Liver (tissue), 9 donors: Measurements from ENCODE around the gene SIGLEC10. TPM values are rescaled to one million over a fixed set of nuclear protein-coding genes. Genes with fewer than 3 reads are reported as not detected.

ENCODE experiments used
- DNase-seq: peaks from one replicate; pipeline ENCODE4 v3.0.0-alpha.2; 2017; ENCODE audit warnings: low spot score
- H3K27ac ChIP-seq, 2 donors: one replicate each; pipeline ENCODE4 v1.7.0; 2013; ENCODE audit warnings: inconsistent platforms in 2 of 2, low read length in 2 of 2, control low read depth in 1 of 2, low read depth in 1 of 2, mild to moderate bottlenecking in 1 of 2
- H3K27me3 ChIP-seq, 4 donors: one replicate each; pipeline versions ENCODE4 v1.6.1 to v1.7.0; 2013; ENCODE audit warnings: low read length in 3 of 4, inconsistent platforms in 1 of 4, mild to moderate bottlenecking in 1 of 4, moderate library complexity in 1 of 4; ENCODE audit not compliant: control insufficient read depth in 4 of 4, insufficient read depth in 4 of 4
- H3K36me3 ChIP-seq, 4 donors: one replicate each; pipeline versions ENCODE4 v1.6.1 to v1.7.0; 2013; ENCODE audit warnings: low read length in 3 of 4, mild to moderate bottlenecking in 3 of 4, low read depth in 1 of 4, moderate library complexity in 1 of 4; ENCODE audit not compliant: control insufficient read depth in 4 of 4, insufficient read depth in 3 of 4
- H3K4me1 ChIP-seq, 4 donors: one replicate each; pipeline versions ENCODE4 v1.6.1 to v1.7.0; 2013; ENCODE audit warnings: low read length in 3 of 4, mild to moderate bottlenecking in 3 of 4, moderate library complexity in 1 of 4; ENCODE audit not compliant: control insufficient read depth in 4 of 4, insufficient read depth in 4 of 4
- H3K4me3 ChIP-seq, 3 donors: one replicate each; pipeline versions ENCODE4 v1.6.1 to v1.7.0; 2013; ENCODE audit warnings: low read length in 3 of 3, control low read depth in 1 of 3, low read depth in 1 of 3, mild to moderate bottlenecking in 1 of 3
- H3K9ac ChIP-seq, 2 donors: one replicate each; pipeline ENCODE4 v1.7.0; 2013; ENCODE audit warnings: low read length in 2 of 2, mild to moderate bottlenecking in 2 of 2, moderate library complexity in 2 of 2, control low read depth in 1 of 2, low read depth in 1 of 2
- H3K9me3 ChIP-seq, 4 donors: one replicate each; pipeline versions ENCODE4 v1.6.1 to v1.7.0; 2013; ENCODE audit warnings: low read length in 3 of 4; ENCODE audit not compliant: control insufficient read depth in 4 of 4
- ATF3 ChIP-seq: IDR thresholded peaks from 2 replicates; pipeline ENCODE4 v1.6.1; 2016; ENCODE audit warnings: antibody characterized with exemption
- FOXA1 ChIP-seq: IDR thresholded peaks from 2 replicates; pipeline ENCODE4 v1.6.1; 2016; ENCODE audit warnings: antibody characterized with exemption
- FOXA2 ChIP-seq: IDR thresholded peaks from 2 replicates; pipeline ENCODE4 v1.6.1; 2016; ENCODE audit warnings: antibody characterized with exemption
- GABPA ChIP-seq, 2 donors: IDR thresholded peaks in 1 of 2; conservative IDR thresholded peaks in 1 of 2; 2 replicates each; pipeline ENCODE4 v1.6.1; 2016; ENCODE audit warnings: antibody characterized with exemption in 2 of 2, mild to moderate bottlenecking in 1 of 2, moderate library complexity in 1 of 2
- HNF4A ChIP-seq, 2 donors: conservative IDR thresholded peaks; 2 replicates each; pipeline ENCODE4 v1.6.1; 2016; ENCODE audit warnings: antibody characterized with exemption in 2 of 2, mild to moderate bottlenecking in 2 of 2
- HNF4G ChIP-seq: IDR thresholded peaks from 2 replicates; pipeline ENCODE4 v1.6.1; 2016; ENCODE audit warnings: antibody characterized with exemption
- JUND ChIP-seq, 2 donors: IDR thresholded peaks; 2 replicates each; pipeline ENCODE4 v1.6.1; 2016; ENCODE audit warnings: antibody characterized with exemption in 2 of 2
- NR2F2 ChIP-seq: IDR thresholded peaks from 2 replicates; pipeline ENCODE4 v1.6.1; 2016; ENCODE audit warnings: antibody characterized with exemption
- RXRA ChIP-seq, 2 donors: IDR thresholded peaks; 2 replicates each; pipeline ENCODE4 v1.6.1; 2017 to 2018; ENCODE audit warnings: antibody characterized with exemption in 2 of 2, mild to moderate bottlenecking in 1 of 2
- YY1 ChIP-seq: IDR thresholded peaks from 2 replicates; pipeline ENCODE4 v1.6.1; 2016; ENCODE audit warnings: antibody characterized with exemption, mild to moderate bottlenecking
- WGBS: extraction: QIAGEN DNeasy Blood & Tissue Kit; methylation state at CpG from one replicate; pipeline ENCODE4 v1.1.7; 2013; 5-methylcytosine and 5-hydroxymethylcytosine counted together
- polyA plus RNA-seq, 2 donors: library from polyadenylated mRNA; stranded (reverse) in 1 of 2; unstranded in 1 of 2; fragments of 200-250 nt in 1 of 2; fragments of >200 nt in 1 of 2; fragmentation: Nextera tagmentation in 1 of 2; extraction: Ambion mirVana in 1 of 2; gene quantifications; one replicate each; pipeline versions ENCODE4 v1.2.1 to v1.2.3, GENCODE V29; 2013 to 2015
- total RNA-seq, 2 donors: library from RNA; depleted of rRNA; stranded (reverse); fragments of >200 nt; gene quantifications; one replicate each; pipeline ENCODE4 v1.2.3, GENCODE V29; 2014
- TF ChIP-seq, protein P1 (sequence below): fragments of 150-350 bp; IDR thresholded peaks from 2 replicates; pipeline ENCODE4 v1.5.1; 2017; ENCODE audit warnings: improper control_type of control experiment, low read depth, low read length; ENCODE audit not compliant: missing input control
- TF ChIP-seq, protein P2 (sequence below): IDR thresholded peaks from 2 replicates; pipeline ENCODE4 v1.6.1; 2016; ENCODE audit warnings: antibody characterized with exemption, mild to moderate bottlenecking
- TF ChIP-seq, protein P3 (sequence below): IDR thresholded peaks from 2 replicates; pipeline ENCODE4 v1.6.1; 2016; ENCODE audit warnings: antibody characterized with exemption
- TF ChIP-seq, protein P4 (sequence below): IDR thresholded peaks from 2 replicates; pipeline ENCODE4 v1.6.1; 2016; ENCODE audit warnings: antibody characterized with exemption
- donor health status: healthy.
- donor health status: healthy.
- donor health status: healthy.
- donor health status: healthy.
- donor health status: healthy.

The SIGLEC10 gene
- total and polyA plus RNA-seq, 4 donors = 1.7 to 8.4 (median 6.5) TPM

- TF ChIP-seq, protein P1, sequence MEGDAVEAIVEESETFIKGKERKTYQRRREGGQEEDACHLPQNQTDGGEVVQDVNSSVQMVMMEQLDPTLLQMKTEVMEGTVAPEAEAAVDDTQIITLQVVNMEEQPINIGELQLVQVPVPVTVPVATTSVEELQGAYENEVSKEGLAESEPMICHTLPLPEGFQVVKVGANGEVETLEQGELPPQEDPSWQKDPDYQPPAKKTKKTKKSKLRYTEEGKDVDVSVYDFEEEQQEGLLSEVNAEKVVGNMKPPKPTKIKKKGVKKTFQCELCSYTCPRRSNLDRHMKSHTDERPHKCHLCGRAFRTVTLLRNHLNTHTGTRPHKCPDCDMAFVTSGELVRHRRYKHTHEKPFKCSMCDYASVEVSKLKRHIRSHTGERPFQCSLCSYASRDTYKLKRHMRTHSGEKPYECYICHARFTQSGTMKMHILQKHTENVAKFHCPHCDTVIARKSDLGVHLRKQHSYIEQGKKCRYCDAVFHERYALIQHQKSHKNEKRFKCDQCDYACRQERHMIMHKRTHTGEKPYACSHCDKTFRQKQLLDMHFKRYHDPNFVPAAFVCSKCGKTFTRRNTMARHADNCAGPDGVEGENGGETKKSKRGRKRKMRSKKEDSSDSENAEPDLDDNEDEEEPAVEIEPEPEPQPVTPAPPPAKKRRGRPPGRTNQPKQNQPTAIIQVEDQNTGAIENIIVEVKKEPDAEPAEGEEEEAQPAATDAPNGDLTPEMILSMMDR = no peak
- TF ChIP-seq, protein P2, sequence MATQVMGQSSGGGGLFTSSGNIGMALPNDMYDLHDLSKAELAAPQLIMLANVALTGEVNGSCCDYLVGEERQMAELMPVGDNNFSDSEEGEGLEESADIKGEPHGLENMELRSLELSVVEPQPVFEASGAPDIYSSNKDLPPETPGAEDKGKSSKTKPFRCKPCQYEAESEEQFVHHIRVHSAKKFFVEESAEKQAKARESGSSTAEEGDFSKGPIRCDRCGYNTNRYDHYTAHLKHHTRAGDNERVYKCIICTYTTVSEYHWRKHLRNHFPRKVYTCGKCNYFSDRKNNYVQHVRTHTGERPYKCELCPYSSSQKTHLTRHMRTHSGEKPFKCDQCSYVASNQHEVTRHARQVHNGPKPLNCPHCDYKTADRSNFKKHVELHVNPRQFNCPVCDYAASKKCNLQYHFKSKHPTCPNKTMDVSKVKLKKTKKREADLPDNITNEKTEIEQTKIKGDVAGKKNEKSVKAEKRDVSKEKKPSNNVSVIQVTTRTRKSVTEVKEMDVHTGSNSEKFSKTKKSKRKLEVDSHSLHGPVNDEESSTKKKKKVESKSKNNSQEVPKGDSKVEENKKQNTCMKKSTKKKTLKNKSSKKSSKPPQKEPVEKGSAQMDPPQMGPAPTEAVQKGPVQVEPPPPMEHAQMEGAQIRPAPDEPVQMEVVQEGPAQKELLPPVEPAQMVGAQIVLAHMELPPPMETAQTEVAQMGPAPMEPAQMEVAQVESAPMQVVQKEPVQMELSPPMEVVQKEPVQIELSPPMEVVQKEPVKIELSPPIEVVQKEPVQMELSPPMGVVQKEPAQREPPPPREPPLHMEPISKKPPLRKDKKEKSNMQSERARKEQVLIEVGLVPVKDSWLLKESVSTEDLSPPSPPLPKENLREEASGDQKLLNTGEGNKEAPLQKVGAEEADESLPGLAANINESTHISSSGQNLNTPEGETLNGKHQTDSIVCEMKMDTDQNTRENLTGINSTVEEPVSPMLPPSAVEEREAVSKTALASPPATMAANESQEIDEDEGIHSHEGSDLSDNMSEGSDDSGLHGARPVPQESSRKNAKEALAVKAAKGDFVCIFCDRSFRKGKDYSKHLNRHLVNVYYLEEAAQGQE = no peak
- no peak for TF ChIP-seq FOXA1
- no peak for TF ChIP-seq HNF4G
- TF ChIP-seq YY1 = no peak
- no peak for TF ChIP-seq ATF3
These were observed 39.3 kb upstream of the SIGLEC10 start (continued) for GRCh38 chr19:51456541-51457290.

- Histone ChIP-seq H3K9me3 (no peaks in the 10 kb centered on the region), H3K4me3 (no peak overlapping the region), H3K27me3 (no peaks in the 10 kb centered on the region), H3K4me1 (no peaks in the 10 kb centered on the region), H3K9ac (no peak overlapping the region), H3K36me3 (no peaks in the 10 kb centered on the region), H3K27ac (no peak overlapping the region)
- 75% methylated on average over 5 of the region's 5 CpGs for WGBS
- DNase-seq = no peak
- TF ChIP-seq, protein P2 = no peak
- no peak for TF ChIP-seq JUND (IDR thresholded peaks at IDR 0.05)
- TF ChIP-seq, protein P3, sequence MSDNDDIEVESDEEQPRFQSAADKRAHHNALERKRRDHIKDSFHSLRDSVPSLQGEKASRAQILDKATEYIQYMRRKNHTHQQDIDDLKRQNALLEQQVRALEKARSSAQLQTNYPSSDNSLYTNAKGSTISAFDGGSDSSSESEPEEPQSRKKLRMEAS = no peak
- TF ChIP-seq GABPA (IDR thresholded peaks at IDR 0.05 in 1 of 2, conservative IDR thresholded peaks at IDR 0.05 in 1 of 2) = no peak
- TF ChIP-seq HNF4A (conservative IDR thresholded peaks at IDR 0.05) = no peak
- TF ChIP-seq RXRA (IDR thresholded peaks at IDR 0.05) = no peak
- TF ChIP-seq, protein P4, sequence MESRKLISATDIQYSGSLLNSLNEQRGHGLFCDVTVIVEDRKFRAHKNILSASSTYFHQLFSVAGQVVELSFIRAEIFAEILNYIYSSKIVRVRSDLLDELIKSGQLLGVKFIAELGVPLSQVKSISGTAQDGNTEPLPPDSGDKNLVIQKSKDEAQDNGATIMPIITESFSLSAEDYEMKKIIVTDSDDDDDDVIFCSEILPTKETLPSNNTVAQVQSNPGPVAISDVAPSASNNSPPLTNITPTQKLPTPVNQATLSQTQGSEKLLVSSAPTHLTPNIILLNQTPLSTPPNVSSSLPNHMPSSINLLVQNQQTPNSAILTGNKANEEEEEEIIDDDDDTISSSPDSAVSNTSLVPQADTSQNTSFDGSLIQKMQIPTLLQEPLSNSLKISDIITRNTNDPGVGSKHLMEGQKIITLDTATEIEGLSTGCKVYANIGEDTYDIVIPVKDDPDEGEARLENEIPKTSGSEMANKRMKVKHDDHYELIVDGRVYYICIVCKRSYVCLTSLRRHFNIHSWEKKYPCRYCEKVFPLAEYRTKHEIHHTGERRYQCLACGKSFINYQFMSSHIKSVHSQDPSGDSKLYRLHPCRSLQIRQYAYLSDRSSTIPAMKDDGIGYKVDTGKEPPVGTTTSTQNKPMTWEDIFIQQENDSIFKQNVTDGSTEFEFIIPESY = no peak
- no peak for TF ChIP-seq FOXA2
- no peak for TF ChIP-seq NR2F2
- TF ChIP-seq, protein P1 = no peak
These were observed 33.4 kb upstream of the SIGLEC10 start for GRCh38 chr19:51450730-51451307.
